Measurements from ENCODE around the gene SLC6A17.

GRCh38 chr1:110223127-110223526, 72.8 kb downstream of the SLC6A17 start:
- TF ChIP-seq EZH2 (IDR thresholded peaks at IDR 0.05) (no peak), POLR2AphosphoS5 (IDR thresholded peaks at IDR 0.05; ENCODE audit: borderline replicate concordance, low read depth, low read length) (no peak)

Measured in SK-N-MC (cell line).